Neuronal stem cell (in vitro differentiated cells): ENCODE measurements around the gene PAM.

ENCODE experiments used
- DNase-seq: peaks from one replicate; pipeline ENCODE4 v3.0.0-alpha.2; 2013; ENCODE audit warnings: low spot score
- H2AFZ ChIP-seq: one replicate; pipeline ENCODE4 v1.6.1; 2013; ENCODE audit warnings: mild to moderate bottlenecking, low read length, inconsistent platforms
- H2AK5ac ChIP-seq: 2 replicates; pipeline ENCODE4 v1.6.1; 2013; ENCODE audit warnings: low read depth, mild to moderate bottlenecking, inconsistent platforms, low read length, moderate library complexity, mixed read lengths
- H2BK120ac ChIP-seq: 2 replicates; pipeline ENCODE4 v1.6.1; 2013; ENCODE audit warnings: low read depth, mild to moderate bottlenecking, inconsistent platforms, low read length, moderate library complexity, mixed read lengths
- H2BK12ac ChIP-seq: one replicate; pipeline ENCODE4 v1.6.1; 2013; ENCODE audit warnings: low read length, inconsistent platforms
- H2BK15ac ChIP-seq: 2 replicates; pipeline ENCODE4 v1.6.1; 2013; ENCODE audit warnings: mild to moderate bottlenecking, low read length, inconsistent platforms, mixed read lengths
- H2BK5ac ChIP-seq: one replicate; pipeline ENCODE4 v1.6.1; 2013; ENCODE audit warnings: inconsistent platforms, mild to moderate bottlenecking, low read length, moderate library complexity
- H3K14ac ChIP-seq: one replicate; pipeline ENCODE4 v1.6.1; 2013; ENCODE audit warnings: low read length, inconsistent platforms
- H3K18ac ChIP-seq: 2 replicates; pipeline ENCODE4 v1.6.1; 2013; ENCODE audit warnings: low read length, inconsistent platforms
- H3K23ac ChIP-seq: 2 replicates; pipeline ENCODE4 v1.6.1; 2013; ENCODE audit warnings: low read depth, mild to moderate bottlenecking, mixed read lengths, low read length, inconsistent platforms; ENCODE audit not compliant: poor library complexity
- H3K27ac ChIP-seq: replicated peaks from 3 replicates; pipeline ENCODE4 v1.5.1; 2013; ENCODE audit warnings: low read length, inconsistent platforms
- H3K27me3 ChIP-seq, 3 experiments: 2 replicates each; pipeline ENCODE4 v1.6.1; 2013; ENCODE audit warnings: low read length in 3 of 3, mild to moderate bottlenecking in 2 of 3, inconsistent platforms in 1 of 3, low read depth in 1 of 3, mixed read lengths in 1 of 3, moderate library complexity in 1 of 3; ENCODE audit not compliant: control insufficient read depth in 3 of 3, insufficient read depth in 3 of 3
- H3K36me3 ChIP-seq, 2 donors: replicated peaks in 1 of 2; 2 replicates each; pipeline ENCODE4 v1.6.1; 2013; ENCODE audit warnings: low read length in 2 of 2; ENCODE audit not compliant: control insufficient read depth in 2 of 2, insufficient read depth in 2 of 2
- H3K4ac ChIP-seq: 2 replicates; pipeline ENCODE4 v1.6.1; 2013; ENCODE audit warnings: inconsistent platforms, mild to moderate bottlenecking, low read length, moderate library complexity
- H3K4me1 ChIP-seq, 2 donors: 1 replicate in 1 of 2; 2 replicates in 1 of 2; pipeline ENCODE4 v1.6.1; 2013; ENCODE audit warnings: low read length in 2 of 2, low read depth in 1 of 2; ENCODE audit not compliant: control insufficient read depth in 2 of 2, insufficient read depth in 1 of 2
- H3K4me2 ChIP-seq: one replicate; pipeline ENCODE4 v1.6.1; 2013; ENCODE audit warnings: mild to moderate bottlenecking, low read length, inconsistent platforms; ENCODE audit not compliant: insufficient read depth, poor library complexity, severe bottlenecking
- H3K4me3 ChIP-seq, 2 donors: 2 replicates each; pipeline ENCODE4 v1.5.1; 2013; ENCODE audit warnings: low read length in 2 of 2, mild to moderate bottlenecking in 2 of 2, inconsistent platforms in 1 of 2, moderate library complexity in 1 of 2
- H3K79me1 ChIP-seq: one replicate; pipeline ENCODE4 v1.6.1; 2013; ENCODE audit warnings: low read depth, mild to moderate bottlenecking, inconsistent platforms, low read length, moderate library complexity
- H3K9ac ChIP-seq: one replicate; pipeline ENCODE4 v1.6.1; 2013; ENCODE audit warnings: mild to moderate bottlenecking, low read depth, low read length, inconsistent platforms; ENCODE audit not compliant: poor library complexity
- H3K9me3 ChIP-seq, 2 donors: replicated peaks in 1 of 2; 2 replicates each; pipeline versions ENCODE3 to v1.6.1; 2013; ENCODE audit warnings: low read length in 2 of 2, mild to moderate bottlenecking in 2 of 2, inconsistent platforms in 1 of 2, low read depth in 1 of 2, mixed read lengths in 1 of 2, moderate library complexity in 1 of 2; ENCODE audit not compliant: control insufficient read depth in 2 of 2, insufficient read depth in 1 of 2
- H4K8ac ChIP-seq: one replicate; pipeline ENCODE4 v1.6.1; 2013; ENCODE audit warnings: low read depth, mild to moderate bottlenecking, inconsistent platforms, low read length, moderate library complexity
- H4K91ac ChIP-seq: one replicate; pipeline ENCODE4 v1.6.1; 2013; ENCODE audit warnings: low read length, low read depth, mild to moderate bottlenecking, inconsistent platforms; ENCODE audit not compliant: poor library complexity
- WGBS, 2 donors: extraction: QIAGEN DNeasy Blood & Tissue Kit; methylation state at CpG; one replicate each; pipeline ENCODE4 v1.1.7; 2013; ENCODE audit warnings: missing lambda C conversion rate in 2 of 2, mixed read lengths in 1 of 2; ENCODE audit not compliant: insufficient read length in 2 of 2, insufficient replicate concordance in 1 of 2; ENCODE audit errors: extremely low coverage in 2 of 2; 5-methylcytosine and 5-hydroxymethylcytosine counted together

The PAM gene

DNA sequence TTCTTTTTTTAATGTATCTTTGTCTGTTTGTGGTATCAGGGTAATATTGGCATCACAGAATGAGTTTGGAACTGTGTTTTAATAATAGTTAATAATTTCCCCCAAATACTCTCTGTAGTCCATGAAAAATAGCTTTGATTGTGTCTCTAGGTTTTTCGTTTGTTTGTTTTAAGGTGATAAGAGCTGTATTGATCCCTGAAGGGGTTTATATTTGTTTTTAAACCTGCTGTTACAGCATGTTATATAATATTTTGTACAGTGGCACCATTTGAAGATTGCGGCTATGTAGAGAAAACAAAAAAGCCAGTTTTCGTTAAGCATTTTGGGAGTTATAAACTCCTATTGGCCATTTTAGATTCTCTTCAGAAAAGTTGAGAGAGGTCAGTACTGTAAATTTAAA, 15.7 kb downstream of the PAM start:
- no peak overlapping the region for H3K18ac ChIP-seq
- peaks cover 0 to 31% of the 10 kb centered on the region in 2 donors for H3K9me3 ChIP-seq
- no peak overlapping the region for H3K4me2 ChIP-seq
- no peak overlapping the region for H2AK5ac ChIP-seq
- H3K4me1 ChIP-seq, result peaks cover 2 to 9% of the 10 kb centered on the region in 2 donors
- H3K36me3 ChIP-seq, result no peaks in the 10 kb centered on the region
- H2BK120ac ChIP-seq, result no peak overlapping the region
- WGBS, 2 donors, result no CpG with 5 or more reads among the region's 3 CpGs
- H3K4me3 ChIP-seq, result no peak overlapping the region
- H2BK12ac ChIP-seq, result no peak overlapping the region
- H3K4ac ChIP-seq, result no peak overlapping the region
- no peak overlapping the region for H2AFZ ChIP-seq
- H3K9ac ChIP-seq, result no peak overlapping the region
- H2BK5ac ChIP-seq, result no peak overlapping the region
- no peak overlapping the region for H4K91ac ChIP-seq
- H3K14ac ChIP-seq, result no peak overlapping the region
- H4K8ac ChIP-seq, result no peak overlapping the region
- no peak overlapping the region for H3K23ac ChIP-seq
- no peaks in the 10 kb centered on the region for H3K79me1 ChIP-seq
- no peak for DNase-seq
- no peak overlapping the region for H2BK15ac ChIP-seq
- H3K27ac ChIP-seq, result no peak overlapping the region
- H3K27me3 ChIP-seq, result no peaks in the 10 kb centered on the region

DNA sequence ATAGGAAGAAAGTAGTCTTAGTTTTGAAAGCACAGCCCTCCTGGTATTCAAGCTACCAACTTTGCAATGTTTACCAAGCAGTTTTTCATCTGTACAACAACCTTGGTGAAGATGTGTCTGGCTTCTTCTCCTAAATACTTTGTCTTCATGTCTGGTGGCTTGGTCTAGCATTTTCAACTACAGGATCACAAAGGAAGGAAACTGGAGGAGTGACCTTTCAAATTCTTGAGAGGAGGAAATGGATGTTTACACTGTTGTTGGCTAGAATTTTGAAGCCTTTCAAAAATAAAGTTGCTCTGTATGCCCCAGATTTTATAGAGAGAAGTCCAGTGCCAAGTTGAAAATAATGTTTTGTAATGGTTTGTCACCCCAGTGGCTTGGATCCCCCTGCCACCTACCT, 16.3 kb downstream of the PAM start:
- Histone ChIP-seq H3K14ac (no peak overlapping the region), H2BK120ac (no peak overlapping the region), H3K79me1 (no peaks in the 10 kb centered on the region), H4K8ac (no peak overlapping the region), H3K4me3 (no peak overlapping the region), H3K27ac (no peak overlapping the region), H2AFZ (no peak overlapping the region), H2BK15ac (no peak overlapping the region), H3K9me3 (peaks cover 0 to 35% of the 10 kb centered on the region in 2 donors), H2BK12ac (no peak overlapping the region), H2BK5ac (no peak overlapping the region), H3K4me2 (no peak overlapping the region), H3K36me3 (no peaks in the 10 kb centered on the region), H3K9ac (no peak overlapping the region), H3K23ac (no peak overlapping the region), H4K91ac (no peak overlapping the region), H3K4ac (no peak overlapping the region), H3K18ac (no peak overlapping the region), H2AK5ac (no peak overlapping the region), H3K4me1 (peaks cover 0 to 9% of the 10 kb centered on the region in 2 donors), H3K27me3 (no peaks in the 10 kb centered on the region)
- no peak for DNase-seq

DNA sequence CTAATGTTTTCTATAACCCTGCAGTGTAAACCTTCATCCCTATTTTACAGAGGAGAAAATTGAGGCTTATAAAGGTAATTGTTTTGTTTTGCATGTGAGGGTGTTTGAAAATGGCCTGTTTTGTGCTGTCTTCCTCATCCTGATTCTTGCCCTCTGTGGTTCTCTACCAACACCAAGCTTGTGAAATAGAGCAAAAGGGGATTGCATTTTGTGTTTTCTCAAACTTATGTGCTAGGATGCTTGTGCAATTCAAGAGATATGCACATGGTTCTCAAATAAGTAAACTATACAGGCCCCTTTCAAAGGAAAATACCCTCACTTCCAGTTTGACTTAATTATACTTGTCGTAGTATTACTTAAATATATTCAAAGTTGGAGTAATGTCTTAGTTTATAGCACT, 17.2 kb downstream of the PAM start:
- Histone ChIP-seq H3K4ac (no peak overlapping the region), H2AFZ (no peak overlapping the region), H2BK15ac (no peak overlapping the region), H4K8ac (no peak overlapping the region), H3K36me3 (no peaks in the 10 kb centered on the region), H3K14ac (no peak overlapping the region), H2AK5ac (no peak overlapping the region), H2BK120ac (no peak overlapping the region), H2BK5ac (no peak overlapping the region), H3K9ac (no peak overlapping the region), H3K4me3 (no peak overlapping the region), H3K4me2 (no peak overlapping the region), H3K9me3 (peaks cover 0 to 43% of the 10 kb centered on the region in 2 donors), H3K4me1 (peaks cover 0 to 7% of the 10 kb centered on the region in 2 donors), H3K79me1 (no peaks in the 10 kb centered on the region), H4K91ac (no peak overlapping the region), H2BK12ac (no peak overlapping the region), H3K27ac (no peak overlapping the region), H3K18ac (no peak overlapping the region), H3K27me3 (no peaks in the 10 kb centered on the region), H3K23ac (no peak overlapping the region)
- no CpG with 5 or more reads among the region's 1 CpG for WGBS, 2 donors
- no peak for DNase-seq

DNA sequence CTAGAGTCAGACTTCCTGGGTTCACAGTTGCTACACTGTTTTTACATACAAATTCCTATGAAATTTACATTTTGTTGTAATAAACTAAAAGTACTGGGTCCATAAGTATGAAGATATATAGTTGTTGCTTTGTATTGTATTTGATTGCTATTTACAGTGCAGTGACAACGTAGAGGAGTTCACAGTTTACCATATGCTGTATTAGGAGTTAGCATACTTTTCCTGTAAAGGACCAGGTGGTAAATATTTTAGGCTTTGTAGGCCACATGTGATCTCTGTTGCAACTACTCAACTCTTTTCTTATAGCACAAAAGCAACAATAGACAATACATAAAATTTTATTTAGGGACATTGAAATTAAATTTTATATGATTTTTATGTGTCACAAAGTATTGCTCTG, 18.0 kb downstream of the PAM start:
- Histone ChIP-seq H3K18ac (no peak overlapping the region), H3K23ac (no peak overlapping the region), H2BK5ac (no peak overlapping the region), H3K4me1 (peaks cover 0 to 7% of the 10 kb centered on the region in 2 donors), H2BK15ac (no peak overlapping the region), H2BK12ac (no peak overlapping the region), H3K27ac (no peak overlapping the region), H2AFZ (no peak overlapping the region), H3K27me3 (no peaks in the 10 kb centered on the region), H3K9ac (no peak overlapping the region), H3K9me3 (peaks cover 0 to 40% of the 10 kb centered on the region in 2 donors), H2BK120ac (no peak overlapping the region), H2AK5ac (no peak overlapping the region), H4K91ac (no peak overlapping the region), H3K4me2 (no peak overlapping the region), H4K8ac (no peak overlapping the region), H3K4ac (no peak overlapping the region), H3K4me3 (no peak overlapping the region), H3K36me3 (no peaks in the 10 kb centered on the region), H3K79me1 (no peaks in the 10 kb centered on the region), H3K14ac (no peak overlapping the region)
- WGBS, 2 donors, result no CpG with 5 or more reads among the region's 1 CpG
- DNase-seq, result no peak
